NCI-H187 (cell line): ENCODE data around the gene MS4A10.

Source experiments
- DNase-seq, 2 experiments: peaks; one replicate each; lab custom pipeline; 2025; lab: John Stamatoyannopoulos, UW

Gene MS4A10

DNA sequence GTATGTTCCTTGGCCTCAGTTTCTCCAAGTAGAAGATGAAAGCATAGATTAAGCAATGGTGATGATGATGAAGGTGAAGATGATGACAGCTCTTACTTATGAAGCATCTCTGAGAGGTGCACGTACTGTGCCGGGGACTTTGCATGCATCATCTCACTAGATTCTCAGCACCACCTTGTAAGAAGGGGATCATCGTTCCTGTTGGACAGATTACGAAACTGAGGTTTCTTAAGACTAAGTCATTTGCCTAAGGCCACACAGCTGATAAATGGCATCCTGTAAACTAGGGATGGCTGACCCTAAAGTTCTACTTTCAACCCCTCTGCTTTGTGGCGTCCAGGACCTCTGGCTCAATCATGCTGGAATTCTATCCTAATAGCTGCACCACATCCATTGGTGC is 19.8 kb upstream of the MS4A10 start:
- DNase-seq = no peak

DNA sequence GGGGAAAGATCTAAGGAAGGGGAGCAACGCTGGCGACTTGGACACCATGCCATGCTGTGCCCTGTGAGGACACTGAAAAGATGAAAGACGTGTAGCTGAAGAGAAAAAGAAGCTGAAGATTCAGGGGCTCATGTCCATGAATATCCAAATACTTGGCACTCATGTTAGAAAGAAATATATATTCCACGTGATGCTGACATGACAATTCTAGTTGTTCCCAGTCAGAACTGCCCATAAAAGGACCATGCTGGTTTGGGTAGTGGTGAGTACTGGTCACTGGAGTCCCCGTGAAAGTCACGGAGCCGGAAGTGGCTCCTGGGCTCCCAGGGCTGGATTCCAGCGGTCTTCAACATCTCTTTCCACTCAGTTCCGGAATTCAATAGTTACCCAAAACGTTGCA is 18.6 kb upstream of the MS4A10 start:
- DNase-seq = no peak

- DNase-seq = no peak
These were observed 17.7 kb upstream of the MS4A10 start for GRCh38 chr11:60767388-60767811.

DNA sequence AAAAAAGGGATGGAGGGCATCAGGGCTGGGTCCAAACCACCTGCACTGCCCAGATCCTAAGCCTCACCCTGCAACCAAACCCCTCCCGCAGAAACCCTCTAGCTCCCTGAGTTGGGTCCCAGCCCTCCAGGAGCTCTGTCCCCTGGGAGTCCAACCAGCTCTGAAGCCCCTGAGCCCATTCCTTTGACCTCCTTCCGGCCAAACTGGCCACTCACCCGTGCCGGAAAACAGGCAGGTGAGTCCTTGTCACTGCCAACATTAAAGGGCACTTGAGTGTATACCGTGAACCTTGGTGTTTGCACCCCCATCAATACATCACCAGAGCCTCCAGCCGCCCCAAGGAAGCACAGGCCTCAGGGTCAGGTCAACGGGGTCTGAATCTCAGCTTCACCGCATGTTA is 16.9 kb upstream of the MS4A10 start:
- no peak for DNase-seq

DNA sequence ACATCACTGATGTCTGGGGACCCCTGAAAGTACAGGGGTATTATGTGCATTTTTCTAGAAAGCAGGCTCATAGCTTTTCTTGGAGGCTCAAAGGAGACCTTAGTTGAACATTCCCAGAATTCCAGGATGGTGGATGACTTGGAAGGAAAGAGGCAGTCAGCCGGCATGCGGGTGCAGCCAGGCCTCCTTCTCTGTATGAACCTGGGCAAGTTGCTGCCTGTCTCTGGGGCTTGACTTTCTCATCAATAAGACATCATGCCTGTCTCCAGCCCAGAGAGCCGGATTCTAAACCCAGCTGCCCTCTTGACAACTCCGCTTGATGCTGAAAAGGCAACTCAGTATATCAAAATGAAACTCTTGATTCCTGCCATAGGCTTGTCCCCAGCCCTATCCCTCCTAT is 15.9 kb upstream of the MS4A10 start:
- DNase-seq = no peak

GRCh38 chr11:60769811-60770210 is 15.3 kb upstream of the MS4A10 start:
- DNase-seq = no peak

- no peak for DNase-seq
These were observed 14.0 kb upstream of the MS4A10 start for GRCh38 chr11:60771146-60771545.

GRCh38 chr11:60771879-60772525 is 13.1 kb upstream of the MS4A10 start:
- no peak for DNase-seq

- DNase-seq = no peak
These were observed 12.5 kb upstream of the MS4A10 start for GRCh38 chr11:60772666-60773065.

- no peak for DNase-seq
These were observed 10.4 kb upstream of the MS4A10 start for GRCh38 chr11:60774726-60775125.

DNA sequence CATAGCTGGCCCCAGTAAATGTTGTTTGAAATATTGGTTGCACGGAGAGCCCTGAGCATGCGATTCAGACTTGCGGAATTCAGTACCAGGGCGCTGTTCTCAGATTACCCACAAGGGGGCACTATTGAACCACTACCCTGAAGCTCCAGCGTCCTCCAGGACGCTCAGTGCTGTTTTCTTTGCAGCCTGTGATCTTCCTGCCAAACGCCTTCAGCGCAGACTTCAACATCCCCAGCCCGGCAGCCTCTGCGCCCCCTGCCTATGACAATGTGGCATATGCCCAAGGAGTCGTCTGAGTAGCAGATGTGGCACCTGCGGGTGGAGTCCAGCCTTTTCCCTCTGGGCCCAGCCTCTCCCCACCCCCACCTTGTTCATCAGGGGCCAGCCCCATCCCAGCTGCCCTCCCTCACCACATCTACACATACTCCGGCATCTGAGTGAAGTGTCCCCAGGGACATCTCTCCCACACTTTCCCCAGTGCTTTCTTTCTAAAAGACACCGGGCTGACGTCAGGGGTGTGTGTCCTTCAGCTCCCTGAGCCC is 9.6 kb upstream of the MS4A10 start:
- DNase-seq = peak; percentile 14 to 50

GRCh38 chr11:60776167-60776566 is 9.0 kb upstream of the MS4A10 start:
- no peak for DNase-seq

DNA sequence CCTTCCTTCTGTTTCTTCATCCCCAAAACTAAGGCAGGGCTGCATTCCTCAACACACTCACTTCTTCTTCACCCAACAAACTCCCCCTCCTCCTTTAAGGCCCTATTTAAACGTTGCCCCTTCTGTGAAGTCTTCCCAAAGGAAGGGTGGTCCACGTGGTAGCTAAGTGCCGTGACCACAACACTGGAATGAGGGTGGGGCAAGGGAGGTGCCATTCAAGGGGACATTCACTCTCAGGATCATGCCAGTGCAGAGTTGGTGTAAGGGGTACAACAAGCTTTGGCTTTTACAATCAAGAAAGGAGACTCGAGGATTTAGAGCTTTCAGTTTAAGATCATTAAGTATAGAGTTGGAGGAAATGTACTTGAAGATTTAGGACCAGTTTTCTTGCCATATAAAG is 8.0 kb upstream of the MS4A10 start:
- no peak for DNase-seq

GRCh38 chr11:60777572-60777971 is 7.6 kb upstream of the MS4A10 start:
- no peak for DNase-seq

- no peak for DNase-seq
These were observed 5.1 kb upstream of the MS4A10 start for GRCh38 chr11:60780065-60780464.

DNA sequence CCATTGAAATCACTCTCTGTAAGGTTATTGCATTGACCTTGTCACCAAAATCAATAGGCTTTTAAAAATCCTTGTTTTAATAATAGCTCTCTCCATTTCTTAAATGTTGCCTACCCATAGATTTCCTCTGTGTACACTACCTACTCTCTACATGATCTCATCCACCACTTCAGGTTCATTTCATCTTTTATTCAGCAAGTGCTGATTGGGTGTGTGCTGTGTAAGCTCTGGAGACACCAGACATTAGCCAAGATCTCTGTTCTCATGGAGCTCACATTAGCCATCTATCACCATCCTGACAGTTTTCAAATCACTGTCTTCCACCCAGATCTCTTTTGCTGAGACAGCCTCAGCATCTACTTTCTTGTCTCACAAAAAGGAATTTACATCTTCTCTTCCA is 4.4 kb upstream of the MS4A10 start:
- no peak for DNase-seq

GRCh38 chr11:60781286-60781980 is 3.7 kb upstream of the MS4A10 start:
- no peak for DNase-seq

DNA sequence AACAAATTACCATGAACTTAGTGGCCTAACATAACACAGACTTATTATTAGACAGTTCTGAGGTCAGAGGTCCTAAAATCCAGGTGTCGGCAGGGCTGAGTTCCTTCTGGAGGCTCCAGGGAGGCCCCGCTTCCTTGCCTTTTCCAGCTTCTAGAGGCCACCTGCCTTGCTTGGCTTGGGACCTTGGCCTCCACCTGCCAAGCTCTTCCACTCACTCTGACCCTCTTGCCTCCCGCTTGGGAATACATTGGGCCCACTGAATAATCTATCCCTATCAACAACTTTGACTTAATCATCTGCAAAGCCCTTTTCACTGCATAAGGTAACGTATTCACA is 3.2 kb upstream of the MS4A10 start:
- no peak for DNase-seq

- no peak for DNase-seq
These were observed 2.6 kb upstream of the MS4A10 start for GRCh38 chr11:60782393-60783140.

DNA sequence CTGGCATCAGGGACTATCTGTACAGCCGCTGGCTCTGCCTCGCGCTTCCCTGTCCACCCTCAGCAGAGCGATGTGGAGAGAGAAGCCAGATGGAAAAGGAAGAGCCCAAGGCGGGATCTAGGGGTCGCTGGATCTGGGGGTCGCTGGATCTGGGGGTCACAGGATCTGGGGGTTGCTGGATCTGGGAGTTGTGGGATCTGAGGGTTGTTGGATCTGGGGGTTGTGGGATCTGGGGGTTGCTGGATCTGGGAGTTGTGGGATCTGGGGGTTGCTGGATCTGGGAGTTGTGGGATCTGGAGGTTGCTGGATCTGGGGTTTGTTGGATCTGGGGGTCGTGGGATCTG is 2.0 kb upstream of the MS4A10 start:
- no peak for DNase-seq

GRCh38 chr11:60783911-60784310 is 1.2 kb upstream of the MS4A10 start:
- DNase-seq = no peak

- DNase-seq = no peak
These were observed 751 bp downstream of the MS4A10 start for GRCh38 chr11:60785806-60786361.
